ENCODE results near the gene HLA-E. TPM values are rescaled to one million over a fixed set of nuclear protein-coding genes. Genes with fewer than 3 reads are reported as not detected.

Gene HLA-E
- total and polyA plus RNA-seq, 10 of the 15 experiments (the other 5 are each of a cell fraction or from before 2014, with no cell fraction given): 35.1 to 483 (median 267) TPM

DNA sequence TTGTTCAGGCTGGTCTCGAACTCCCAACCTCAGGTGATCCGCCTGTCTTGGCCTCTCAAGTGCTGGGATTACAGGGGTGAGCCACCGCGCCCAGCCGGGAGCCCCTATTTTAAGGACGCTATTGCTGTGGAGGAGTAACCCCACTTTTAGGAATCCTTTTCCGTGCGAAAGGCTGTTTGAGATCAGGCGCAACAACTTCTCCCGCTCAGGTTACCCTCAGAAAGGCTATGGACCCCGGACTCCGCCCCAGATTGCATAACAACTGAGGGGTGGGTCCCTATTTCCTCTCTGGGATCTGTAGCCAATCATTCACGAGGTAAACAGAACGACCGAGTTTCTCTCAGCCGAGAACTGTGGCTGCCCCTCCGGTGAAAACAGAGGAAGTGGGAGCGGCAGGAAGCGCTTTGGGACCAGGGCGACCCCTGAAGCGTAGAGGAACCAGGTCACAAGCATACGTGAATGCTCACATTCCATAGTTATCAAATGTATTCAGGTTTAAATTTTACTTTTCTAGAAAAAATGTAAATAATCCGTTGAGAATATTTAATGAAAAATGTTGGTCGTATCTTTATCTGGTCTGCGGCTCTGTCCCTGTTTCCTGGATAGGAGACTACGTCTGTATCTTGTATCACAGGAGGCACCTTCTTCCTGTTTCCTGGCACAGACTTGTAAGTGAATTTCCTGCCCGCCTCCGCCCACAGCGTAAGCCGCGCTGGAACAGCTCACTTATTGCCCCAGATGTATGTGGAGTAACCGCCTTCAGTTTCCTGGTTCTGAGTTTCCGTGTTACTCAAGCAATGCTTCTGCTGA is 26.8 kb downstream of the HLA-E start (continued):
- TF ChIP-seq SREBF2 (IDR thresholded peaks at IDR 0.05; ENCODE audit: low read length) (no peak), CHD2 (IDR thresholded peaks at IDR 0.05; ENCODE audit: borderline replicate concordance, low read depth, low read length) (no peak), GABPA (IDR thresholded peaks at IDR 0.05; ENCODE audit: low read depth) (0 out of 2 replicates have a peak, but pooled peaks have one; percentile 51), HDAC6 (IDR thresholded peaks at IDR 0.05; ENCODE audit: unreplicated experiment) (no peak), PML (IDR thresholded peaks at IDR 0.05; ENCODE audit: low read length) (no peak; the same call in 1 of the 2 replicates), RFX5 (IDR thresholded peaks at IDR 0.05; ENCODE audit: low read depth, low read length) (0 out of 2 replicates have a peak, but pooled peaks have one; percentile 20), TCF7 (IDR thresholded peaks at IDR 0.05; ENCODE audit: borderline replicate concordance) (no peak), CHD1 (IDR thresholded peaks at IDR 0.05; ENCODE audit: low read depth, low read length) (0 out of 2 replicates have a peak, but pooled peaks have one; percentile 81), MTA3 (IDR thresholded peaks at IDR 0.05; ENCODE audit: borderline replicate concordance, low read length) (no peak), ETV6 (conservative IDR thresholded peaks at IDR 0.05 in 1 of 2, IDR thresholded peaks at IDR 0.05 in 1 of 2; ENCODE audit: borderline replicate concordance in 1 of 2, low read depth in 1 of 2) (peak in 1 of 2 experiments; percentile 98; a peak in 2 of 4 replicates), PAX8 (IDR thresholded peaks at IDR 0.05) (no peak), CHD4 (IDR thresholded peaks at IDR 0.05) (no peak; the same call in 1 of the 2 replicates), ATF7 (IDR thresholded peaks at IDR 0.05; ENCODE audit: low read depth) (peak; percentile 51), MXI1 (IDR thresholded peaks at IDR 0.05; ENCODE audit: low read depth, low read length) (no peak)
- TF ChIP-seq, protein P1, sequence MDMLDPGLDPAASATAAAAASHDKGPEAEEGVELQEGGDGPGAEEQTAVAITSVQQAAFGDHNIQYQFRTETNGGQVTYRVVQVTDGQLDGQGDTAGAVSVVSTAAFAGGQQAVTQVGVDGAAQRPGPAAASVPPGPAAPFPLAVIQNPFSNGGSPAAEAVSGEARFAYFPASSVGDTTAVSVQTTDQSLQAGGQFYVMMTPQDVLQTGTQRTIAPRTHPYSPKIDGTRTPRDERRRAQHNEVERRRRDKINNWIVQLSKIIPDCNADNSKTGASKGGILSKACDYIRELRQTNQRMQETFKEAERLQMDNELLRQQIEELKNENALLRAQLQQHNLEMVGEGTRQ (IDR thresholded peaks at IDR 0.05; ENCODE audit: borderline replicate concordance, low read depth, low read length): no peak
- TF ChIP-seq, protein P2, sequence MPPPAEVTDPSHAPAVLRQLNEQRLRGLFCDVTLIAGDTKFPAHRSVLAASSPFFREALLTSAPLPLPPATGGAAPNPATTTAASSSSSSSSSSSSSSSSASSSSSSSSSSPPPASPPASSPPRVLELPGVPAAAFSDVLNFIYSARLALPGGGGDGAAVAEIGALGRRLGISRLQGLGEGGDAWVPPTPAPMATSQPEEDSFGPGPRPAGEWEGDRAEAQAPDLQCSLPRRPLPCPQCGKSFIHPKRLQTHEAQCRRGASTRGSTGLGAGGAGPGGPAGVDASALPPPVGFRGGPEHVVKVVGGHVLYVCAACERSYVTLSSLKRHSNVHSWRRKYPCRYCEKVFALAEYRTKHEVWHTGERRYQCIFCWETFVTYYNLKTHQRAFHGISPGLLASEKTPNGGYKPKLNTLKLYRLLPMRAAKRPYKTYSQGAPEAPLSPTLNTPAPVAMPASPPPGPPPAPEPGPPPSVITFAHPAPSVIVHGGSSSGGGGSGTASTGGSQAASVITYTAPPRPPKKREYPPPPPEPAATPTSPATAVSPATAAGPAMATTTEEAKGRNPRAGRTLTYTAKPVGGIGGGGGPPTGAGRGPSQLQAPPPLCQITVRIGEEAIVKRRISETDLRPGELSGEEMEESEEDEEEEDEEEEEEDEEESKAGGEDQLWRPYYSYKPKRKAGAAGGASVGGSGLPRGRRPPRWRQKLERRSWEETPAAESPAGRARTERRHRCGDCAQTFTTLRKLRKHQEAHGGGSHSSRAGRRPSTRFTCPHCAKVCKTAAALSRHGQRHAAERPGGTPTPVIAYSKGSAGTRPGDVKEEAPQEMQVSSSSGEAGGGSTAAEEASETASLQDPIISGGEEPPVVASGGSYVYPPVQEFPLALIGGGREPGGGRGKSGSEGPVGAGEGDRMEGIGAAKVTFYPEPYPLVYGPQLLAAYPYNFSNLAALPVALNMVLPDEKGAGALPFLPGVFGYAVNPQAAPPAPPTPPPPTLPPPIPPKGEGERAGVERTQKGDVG (CRISPR knock-in tag; IDR thresholded peaks at IDR 0.05): no peak
- TF ChIP-seq, protein P3, sequence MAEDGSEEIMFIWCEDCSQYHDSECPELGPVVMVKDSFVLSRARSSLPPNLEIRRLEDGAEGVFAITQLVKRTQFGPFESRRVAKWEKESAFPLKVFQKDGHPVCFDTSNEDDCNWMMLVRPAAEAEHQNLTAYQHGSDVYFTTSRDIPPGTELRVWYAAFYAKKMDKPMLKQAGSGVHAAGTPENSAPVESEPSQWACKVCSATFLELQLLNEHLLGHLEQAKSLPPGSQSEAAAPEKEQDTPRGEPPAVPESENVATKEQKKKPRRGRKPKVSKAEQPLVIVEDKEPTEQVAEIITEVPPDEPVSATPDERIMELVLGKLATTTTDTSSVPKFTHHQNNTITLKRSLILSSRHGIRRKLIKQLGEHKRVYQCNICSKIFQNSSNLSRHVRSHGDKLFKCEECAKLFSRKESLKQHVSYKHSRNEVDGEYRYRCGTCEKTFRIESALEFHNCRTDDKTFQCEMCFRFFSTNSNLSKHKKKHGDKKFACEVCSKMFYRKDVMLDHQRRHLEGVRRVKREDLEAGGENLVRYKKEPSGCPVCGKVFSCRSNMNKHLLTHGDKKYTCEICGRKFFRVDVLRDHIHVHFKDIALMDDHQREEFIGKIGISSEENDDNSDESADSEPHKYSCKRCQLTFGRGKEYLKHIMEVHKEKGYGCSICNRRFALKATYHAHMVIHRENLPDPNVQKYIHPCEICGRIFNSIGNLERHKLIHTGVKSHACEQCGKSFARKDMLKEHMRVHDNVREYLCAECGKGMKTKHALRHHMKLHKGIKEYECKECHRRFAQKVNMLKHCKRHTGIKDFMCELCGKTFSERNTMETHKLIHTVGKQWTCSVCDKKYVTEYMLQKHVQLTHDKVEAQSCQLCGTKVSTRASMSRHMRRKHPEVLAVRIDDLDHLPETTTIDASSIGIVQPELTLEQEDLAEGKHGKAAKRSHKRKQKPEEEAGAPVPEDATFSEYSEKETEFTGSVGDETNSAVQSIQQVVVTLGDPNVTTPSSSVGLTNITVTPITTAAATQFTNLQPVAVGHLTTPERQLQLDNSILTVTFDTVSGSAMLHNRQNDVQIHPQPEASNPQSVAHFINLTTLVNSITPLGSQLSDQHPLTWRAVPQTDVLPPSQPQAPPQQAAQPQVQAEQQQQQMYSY (CRISPR knock-in tag; IDR thresholded peaks at IDR 0.05): no peak
- TF ChIP-seq, protein P4, sequence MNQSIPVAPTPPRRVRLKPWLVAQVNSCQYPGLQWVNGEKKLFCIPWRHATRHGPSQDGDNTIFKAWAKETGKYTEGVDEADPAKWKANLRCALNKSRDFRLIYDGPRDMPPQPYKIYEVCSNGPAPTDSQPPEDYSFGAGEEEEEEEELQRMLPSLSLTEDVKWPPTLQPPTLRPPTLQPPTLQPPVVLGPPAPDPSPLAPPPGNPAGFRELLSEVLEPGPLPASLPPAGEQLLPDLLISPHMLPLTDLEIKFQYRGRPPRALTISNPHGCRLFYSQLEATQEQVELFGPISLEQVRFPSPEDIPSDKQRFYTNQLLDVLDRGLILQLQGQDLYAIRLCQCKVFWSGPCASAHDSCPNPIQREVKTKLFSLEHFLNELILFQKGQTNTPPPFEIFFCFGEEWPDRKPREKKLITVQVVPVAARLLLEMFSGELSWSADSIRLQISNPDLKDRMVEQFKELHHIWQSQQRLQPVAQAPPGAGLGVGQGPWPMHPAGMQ (IDR thresholded peaks at IDR 0.05; ENCODE audit: borderline replicate concordance): no peak
- TF ChIP-seq, protein P5, sequence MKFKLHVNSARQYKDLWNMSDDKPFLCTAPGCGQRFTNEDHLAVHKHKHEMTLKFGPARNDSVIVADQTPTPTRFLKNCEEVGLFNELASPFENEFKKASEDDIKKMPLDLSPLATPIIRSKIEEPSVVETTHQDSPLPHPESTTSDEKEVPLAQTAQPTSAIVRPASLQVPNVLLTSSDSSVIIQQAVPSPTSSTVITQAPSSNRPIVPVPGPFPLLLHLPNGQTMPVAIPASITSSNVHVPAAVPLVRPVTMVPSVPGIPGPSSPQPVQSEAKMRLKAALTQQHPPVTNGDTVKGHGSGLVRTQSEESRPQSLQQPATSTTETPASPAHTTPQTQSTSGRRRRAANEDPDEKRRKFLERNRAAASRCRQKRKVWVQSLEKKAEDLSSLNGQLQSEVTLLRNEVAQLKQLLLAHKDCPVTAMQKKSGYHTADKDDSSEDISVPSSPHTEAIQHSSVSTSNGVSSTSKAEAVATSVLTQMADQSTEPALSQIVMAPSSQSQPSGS (IDR thresholded peaks at IDR 0.05; ENCODE audit: low read length): no peak

Data from GM12878 (cell line).